GM20431 (cell line): Measurements from ENCODE around the gene SAE1.

Experiments used
- in situ Hi-C: fragments of 300-500 bp; cut with MseI, MboI; formaldehyde crosslinking; loops from one replicate; pipeline ENCODE4 v1.15.0; 2020; ENCODE audit warnings: low sequenced_read_pairs; ENCODE audit not compliant: unreplicated experiment

Gene SAE1

DNA sequence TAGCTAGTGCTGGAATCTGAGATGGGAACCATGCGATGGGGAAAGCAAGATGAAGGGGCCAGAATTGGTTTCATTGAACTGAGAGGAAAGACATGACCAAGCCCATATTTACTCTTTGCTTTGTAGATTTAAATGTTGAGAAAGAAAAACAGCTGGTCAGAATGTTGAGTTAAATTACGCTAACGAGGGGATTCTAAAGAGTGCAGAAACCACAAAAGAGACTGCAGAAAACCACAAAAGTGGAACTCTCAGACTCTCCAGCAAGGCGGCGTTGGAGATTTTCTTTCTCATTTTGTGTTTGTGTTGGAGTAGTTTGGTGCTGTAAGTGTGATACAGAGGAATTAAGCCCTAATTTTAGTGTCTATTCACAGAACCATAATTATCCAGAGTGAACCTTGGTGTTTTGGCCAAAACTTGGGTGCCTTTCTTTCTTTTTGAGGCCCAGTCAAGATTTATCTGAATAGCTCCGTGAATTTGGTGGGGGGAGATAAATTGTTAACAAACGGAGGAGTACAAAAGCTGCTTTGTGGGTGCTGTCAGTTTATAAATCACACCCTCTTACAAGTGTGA, 26.3 kb downstream of the SAE1 start:
- in situ Hi-C loops, result no loop called here

DNA sequence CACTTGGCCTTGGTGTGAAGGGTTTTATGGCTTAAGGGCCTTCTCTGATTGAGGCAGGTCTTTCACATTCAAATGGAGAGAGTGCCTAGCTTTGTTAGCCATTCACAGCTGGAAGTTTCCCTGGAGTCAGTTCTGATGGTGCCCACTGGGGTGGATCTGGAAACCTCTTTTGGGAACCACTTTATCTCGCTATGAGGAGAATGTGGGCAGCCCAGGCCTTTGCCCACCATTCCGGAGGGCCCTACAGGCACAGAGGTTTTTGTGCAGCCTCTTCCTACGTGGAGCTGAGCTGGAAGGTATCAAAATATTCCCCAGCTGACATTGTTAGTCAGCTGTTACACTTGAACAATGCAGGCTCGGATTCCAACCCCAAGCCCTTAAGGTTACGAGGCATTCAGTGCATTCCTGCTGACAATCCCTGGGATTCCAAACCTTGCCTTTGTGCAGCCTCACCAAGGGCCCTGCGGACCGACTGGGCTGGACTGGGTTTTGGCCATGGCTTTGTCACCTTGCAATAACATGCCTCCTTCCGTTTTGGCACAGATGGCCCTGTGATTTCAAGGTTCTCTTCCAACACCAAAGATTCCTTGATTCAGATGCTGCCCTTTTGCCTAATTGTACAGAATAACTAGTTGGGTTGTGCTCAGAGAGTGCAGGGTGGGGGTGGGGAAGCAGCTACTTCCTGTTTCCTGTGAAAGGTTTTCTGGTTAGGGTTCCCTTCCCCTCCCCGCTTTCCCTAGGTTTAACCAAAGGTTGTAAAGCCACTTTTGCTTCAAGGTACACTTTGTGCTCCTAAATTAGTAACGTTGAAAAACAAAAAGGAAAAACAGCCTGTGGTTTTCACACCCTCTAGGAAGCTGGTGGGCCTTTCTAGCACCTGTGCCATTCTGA, 27.0 kb downstream of the SAE1 start:
- in situ Hi-C loops, result no loop called here

DNA sequence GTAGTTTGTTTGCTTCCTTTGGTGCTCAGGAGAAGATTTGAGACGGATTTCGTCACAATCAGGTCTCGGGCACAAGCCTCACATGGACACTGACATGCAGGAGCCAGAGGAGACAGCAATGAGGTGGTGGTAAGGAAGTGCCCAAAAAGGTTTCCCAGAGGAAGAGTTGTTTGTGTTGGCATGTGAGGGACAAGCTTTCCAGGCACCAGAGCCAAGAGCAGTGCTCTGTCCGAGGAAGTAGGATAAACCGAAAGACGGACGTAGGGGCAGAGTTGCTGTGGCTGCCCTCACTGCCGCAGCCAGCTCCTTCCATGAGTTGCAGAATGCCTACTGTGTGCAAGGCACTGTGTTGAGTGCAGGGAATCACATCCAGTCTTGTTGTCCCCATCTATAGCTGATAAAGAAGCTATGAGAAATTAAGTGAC, 27.7 kb downstream of the SAE1 start:
- in situ Hi-C loops, result no loop called here

DNA sequence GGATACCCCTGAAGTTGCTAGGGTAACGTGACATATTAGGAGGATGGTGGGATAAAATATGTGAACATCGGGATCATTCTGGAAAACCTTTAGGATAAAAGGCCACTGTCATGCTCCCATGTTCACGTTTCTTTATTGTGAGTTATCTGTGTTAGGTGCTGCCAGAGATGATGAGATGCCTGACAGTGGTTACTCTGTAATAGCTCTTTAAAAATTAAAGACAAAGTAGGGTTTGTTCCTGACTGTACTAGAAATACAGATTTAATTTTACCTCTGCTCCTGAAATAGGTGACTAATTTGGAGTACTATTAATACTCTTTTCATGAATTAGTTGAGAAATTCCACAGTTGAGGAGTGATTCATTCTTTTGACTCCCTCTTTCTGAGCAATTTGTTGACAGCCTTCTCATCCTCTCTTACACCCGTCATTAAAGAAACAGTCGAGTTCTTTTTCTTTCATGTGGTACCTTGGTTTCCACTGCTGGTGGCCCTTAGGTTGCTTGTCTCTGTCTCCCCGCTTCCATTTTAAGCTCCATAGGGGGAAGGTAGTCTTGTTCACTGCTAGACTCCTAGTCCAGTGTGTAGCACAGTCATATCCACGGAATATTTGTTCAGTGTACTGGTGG, 28.4 kb downstream of the SAE1 start:
- in situ Hi-C loops, result no loop called here

DNA sequence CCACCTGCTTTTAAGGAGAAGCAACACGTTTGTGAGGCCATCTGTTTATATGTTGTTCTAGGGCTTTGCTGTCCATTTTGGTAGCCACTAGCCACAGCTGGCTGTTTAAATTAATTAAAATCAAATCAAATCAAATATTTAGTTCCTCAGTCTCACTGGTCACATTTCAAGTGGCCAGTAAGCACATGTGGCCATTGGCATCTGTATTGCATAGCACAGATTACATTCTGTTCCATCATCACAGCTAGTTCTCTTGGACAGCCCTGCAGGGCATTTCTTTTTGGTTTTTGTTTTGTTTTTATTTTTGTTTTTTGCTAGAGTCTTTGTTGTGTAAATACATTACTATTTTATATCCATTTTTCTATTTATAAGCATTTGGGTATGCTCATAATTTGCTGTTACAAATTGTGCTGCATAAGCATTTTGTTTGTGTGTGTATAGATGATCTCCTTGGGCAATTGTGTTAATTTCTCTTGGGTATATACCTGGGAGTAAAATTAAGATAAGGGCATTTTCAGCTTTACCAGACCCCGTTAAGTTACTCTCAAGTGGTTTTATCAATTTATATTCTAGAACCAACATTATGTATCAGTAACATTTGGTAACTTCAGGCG, 31.3 kb downstream of the SAE1 start:
- in situ Hi-C loops, result no loop called here

DNA sequence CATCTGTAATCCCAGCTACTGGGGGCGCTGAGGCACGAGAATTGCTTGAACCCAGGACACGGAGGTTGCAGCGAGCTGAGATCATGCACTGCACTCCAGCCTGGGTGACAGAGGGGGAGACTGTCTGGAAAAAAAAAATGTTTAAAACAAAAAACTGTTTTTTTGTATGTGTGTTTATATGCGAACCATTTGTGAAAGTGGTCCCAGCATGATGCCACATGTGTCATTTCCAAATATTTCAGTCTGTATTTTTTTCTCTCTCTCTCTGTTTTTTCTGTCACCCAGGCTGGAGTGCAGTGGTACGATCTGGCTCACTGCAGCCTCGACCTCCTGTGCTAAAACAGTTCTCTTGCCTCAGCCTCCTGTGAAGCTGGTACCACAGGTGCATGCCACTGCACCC, 37.4 kb downstream of the SAE1 start:
- in situ Hi-C loops, result no loop called here

DNA sequence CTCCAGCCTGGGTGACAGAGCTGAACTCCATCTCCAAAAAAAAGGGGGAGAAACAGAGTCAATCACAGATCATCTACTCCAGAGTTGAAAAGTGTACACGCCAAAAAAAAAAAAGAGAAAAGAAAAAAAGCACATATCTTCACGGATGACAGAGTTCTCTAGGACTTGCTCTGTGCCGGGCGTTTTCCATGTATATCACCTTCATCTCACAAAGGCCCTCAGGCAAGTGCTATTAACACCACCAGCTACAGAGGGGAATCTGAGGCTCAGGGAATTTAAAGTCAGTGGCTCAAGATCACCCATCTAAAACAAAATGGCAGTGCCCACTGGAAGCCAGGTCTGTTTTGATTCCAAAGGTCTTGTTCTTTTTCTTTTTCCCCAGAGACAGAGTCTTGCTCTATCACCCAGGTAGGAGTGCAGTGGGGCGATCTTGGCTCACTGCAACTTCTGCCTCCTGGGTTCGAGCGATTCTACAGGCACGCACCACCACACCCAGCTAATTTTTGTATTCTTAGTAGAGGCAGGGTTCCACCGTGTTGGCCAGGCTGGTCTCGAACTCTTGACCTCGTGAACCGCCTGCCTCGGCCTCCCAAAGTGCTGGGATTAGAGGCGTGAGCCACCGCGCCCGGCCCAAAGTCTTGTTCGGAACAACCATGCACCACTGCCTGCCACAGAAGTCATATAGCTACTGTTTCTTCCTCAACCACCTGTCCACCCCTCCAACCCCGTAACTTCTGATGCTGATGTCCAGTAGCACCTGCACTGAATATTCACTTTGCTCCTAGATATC, 42.2 kb downstream of the SAE1 start:
- in situ Hi-C loops, result no loop called here

DNA sequence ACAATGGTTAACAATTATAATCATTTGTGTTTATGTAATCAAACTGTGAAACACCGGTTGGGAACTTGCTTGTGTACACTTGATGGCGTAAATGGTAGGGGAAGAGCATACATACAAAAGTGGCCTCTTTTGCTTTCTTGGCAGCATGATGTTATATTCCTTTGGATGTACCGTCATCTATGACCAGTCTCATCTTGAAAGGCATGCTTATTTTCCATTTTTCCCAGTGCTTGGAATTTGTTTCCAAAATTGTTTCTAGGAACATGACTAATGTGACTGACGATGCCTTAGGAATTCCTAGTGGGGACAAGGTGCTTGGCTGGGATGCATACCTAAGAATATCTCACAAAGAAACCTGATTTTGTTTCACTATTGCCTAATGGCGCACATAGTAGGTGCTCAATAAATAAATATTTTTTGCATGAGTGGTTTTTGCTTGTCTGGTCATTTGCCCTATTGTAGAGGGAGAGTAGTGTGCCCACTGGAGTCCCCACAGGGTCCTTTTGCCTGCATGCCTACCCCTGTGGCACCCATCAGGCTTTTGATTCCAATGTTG, 45.5 kb downstream of the SAE1 start:
- in situ Hi-C loops, result no loop called here

DNA sequence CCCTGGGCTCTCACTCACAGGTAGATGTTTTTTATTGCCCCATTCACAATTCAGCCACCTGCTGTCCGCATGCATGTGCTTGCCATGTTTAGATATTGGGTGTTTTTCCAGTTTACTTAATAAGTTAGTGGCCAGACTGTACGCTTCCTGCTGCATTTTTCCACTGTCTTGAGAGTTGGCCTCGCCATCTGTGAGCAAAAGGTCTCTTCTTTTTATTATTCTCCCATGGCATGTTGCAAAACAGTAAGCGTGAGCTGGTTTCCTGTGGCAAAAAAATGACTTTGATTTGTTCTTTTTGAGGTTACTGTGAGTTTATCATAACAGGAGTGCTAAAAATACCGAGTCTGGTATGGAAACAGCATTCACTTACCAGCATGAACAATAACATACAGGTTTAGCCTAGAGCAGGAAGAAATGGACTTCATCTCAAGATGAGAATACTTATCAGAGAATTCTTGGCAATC, 46.0 kb downstream of the SAE1 start:
- in situ Hi-C loops, result no loop called here

DNA sequence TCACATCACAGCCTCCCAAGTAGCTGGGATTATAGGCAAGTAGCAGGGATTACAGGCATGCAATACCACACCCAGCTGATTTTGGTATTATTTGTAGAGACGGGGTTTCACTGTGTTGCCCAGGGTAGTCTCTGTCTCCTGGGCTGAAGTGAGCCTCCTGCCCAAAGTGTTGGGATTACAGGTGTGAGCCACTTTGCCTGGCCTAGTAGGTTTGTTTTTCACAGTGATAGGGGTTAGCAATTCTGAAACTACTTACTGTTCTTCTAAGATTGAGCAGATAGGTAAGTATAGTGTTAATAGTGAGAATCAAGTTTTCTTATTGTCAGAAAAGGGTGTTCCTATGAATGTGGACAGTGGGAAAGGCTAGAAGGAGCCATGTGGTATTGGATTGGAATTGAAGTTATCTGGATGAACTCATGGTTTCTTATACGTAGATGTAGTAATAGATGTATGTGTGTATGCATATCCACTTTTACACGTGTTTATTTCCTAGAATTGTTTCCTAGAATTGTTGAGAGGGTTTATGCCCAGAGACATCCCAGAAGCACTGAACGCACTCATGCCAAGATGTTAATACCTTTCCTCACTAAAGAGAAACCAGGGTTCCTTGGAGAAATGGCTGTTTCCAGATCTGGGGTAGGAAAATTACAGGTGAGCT, 49.1 kb downstream of the SAE1 start:
- in situ Hi-C loops, result no loop called here

DNA sequence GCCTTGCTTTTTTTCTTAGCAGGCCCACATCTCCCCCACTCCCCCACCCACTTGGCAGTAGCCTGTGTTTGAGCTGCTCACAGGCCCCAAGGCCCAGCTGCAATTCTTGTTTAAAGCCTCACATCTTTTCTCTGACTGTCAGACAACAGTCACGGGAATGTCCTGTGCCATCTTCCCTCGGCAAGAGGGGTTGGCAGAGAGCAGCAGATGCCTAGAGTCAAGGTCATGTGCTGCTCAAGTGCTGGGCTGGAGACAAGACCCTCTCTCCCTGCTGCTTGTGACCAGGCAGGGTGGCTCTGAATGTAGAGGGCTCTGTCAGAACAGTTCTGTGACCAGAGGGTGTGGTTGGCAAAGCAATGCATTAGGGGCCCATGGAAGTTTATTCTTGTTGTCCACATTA, 53.0 kb downstream of the SAE1 start:
- in situ Hi-C loops, result no loop called here

DNA sequence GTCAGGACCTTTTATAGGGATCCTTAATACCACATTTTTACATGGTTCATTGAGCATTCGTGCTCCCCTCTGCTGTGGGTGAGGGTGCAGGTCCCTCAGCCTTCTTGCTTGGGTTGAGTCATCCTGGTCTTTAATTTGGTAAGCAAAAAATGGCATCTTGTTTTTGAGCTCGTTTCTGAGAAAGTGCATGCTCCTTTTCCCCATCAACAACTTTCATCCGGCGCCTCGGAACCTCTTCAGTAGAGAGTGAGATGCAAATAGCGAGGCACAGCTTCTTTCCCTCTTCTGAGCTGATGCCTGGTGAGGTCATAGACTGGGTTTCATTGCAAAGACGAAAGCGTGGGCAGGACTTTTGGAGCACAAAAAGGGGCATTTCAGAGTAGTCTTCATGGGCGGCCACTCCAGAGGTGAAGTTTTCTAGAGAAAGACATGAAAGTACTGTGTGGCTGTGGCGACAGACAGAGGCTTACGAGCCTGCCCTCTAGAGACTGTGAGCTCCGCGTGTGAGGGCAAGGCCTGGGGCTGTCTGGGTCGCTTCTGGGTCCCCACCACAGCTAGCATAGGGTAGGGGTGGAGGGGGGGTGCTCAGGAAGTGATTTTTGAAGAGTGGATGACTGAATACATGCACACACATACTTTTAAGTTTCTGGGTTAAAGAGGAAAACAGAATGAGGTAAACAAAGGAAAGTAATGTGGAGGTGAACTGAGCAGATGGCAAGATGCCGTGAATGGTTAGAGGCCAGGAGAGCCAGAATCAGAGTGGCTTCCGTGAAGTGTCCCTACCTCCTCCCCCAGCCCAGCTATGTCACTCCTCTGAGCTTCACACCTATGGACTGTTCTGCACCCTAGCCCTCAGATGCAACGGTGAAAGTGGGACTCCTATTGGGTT, 56.1 kb downstream of the SAE1 start:
- in situ Hi-C loops, result no loop called here

DNA sequence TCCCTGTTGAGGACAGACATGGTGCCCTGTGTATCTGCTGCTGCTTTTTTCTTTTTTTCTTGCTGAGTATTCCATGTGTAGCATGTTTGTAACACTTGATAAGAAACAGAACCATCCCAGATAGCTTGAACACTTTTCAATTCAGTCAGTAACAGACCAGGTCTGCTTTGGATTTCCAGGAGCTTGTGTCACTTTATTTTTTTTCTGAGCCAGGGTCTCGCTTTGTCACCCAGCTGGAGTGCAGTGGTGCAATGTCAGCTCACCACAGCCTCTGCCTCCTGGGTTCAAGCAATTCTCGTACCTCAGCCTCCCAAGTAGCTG, 56.7 kb downstream of the SAE1 start:
- in situ Hi-C loops, result no loop called here

DNA sequence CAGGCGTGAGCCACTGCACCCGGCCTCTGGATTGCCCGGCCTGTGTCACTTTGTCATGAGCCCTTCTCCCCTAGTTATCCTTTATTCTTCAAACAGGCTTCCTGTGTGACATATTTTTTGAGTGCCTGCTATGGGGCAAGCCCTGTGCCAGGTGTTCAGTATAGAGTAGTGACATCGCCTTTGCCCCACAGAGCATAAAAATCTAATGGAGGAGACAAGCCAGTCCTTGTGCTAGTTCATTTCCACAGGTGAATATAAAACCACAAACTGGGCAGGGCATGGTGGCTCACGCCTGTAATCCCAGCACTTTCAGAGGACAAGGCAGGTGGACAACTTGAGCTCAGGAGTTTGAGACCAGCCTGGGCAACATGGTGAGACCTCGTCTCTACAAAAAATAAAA, 57.2 kb downstream of the SAE1 start:
- in situ Hi-C loops, result no loop called here

DNA sequence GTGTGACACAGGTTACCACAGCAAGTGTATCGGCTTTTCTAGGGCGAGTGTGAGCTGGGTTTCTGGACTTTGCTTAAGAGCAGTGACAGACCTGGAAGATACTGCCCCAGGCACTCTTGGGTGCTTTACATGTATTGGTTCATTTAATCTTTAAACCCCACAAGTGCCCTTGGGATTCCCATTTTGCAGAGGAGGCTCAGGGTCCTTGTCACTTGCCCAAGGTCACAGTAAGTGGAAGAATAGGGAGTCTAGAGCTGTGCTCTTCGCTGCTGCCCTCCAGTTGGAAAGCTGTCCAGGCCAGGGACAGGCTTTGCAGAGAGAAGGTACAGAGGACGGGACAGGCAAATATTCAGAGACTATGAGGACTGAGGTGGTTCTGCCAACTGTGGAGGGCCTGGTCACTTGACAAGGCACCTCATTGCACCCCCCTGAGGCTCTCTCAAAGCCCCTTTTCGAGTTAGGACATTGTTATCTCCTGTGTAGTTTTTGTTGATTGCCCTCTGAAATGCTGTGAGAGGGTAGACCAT, 57.9 kb downstream of the SAE1 start:
- in situ Hi-C loops, result no loop called here

DNA sequence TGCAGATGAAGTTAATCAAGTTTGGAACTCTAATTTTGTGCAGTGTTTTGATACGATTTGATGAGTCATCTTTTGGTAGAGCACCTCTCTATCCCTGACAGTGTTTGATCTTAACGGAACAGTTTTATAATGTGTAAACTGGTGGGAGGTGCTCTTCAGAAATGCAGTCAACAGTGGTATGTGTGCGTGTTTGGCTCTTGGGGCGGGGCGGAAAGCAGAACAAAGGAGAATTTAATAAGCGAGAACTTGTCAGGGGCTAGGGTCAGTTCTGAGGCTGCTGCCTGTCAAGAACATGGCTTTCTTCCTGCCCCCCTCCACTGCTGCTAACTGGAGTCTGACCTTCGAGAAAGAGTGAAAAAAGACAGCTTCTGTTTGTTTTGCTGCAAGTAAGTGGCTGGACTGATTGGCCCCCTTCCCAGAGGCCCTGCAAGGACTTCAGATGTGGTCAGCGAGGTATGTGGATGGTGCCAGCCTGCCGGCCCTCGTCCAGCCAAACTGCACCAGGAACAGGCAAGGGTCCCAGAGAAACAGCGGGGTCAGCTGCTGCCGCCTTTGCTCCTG, 59.6 kb downstream of the SAE1 start:
- in situ Hi-C loops, result no loop called here

DNA sequence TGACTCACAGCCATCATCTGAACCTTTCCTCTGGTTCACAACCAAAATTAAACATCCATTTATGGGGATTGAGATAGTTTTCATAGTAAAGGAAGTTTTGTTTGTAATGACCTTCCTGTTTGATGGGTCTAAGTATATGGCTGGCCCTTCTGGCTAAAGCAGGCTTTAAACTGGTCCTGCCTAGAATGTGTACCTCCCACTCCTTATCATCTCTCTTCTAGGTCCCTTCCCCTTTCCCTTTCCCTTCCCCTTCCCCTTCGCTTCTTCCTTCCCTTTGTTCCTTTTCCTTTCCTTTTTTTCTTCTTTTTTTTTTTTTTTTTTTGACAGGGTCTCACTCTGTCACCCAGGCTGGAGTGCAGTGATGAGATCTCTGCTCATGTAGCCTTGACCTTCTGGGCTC, 64.8 kb downstream of the SAE1 start:
- in situ Hi-C loops, result no loop called here

DNA sequence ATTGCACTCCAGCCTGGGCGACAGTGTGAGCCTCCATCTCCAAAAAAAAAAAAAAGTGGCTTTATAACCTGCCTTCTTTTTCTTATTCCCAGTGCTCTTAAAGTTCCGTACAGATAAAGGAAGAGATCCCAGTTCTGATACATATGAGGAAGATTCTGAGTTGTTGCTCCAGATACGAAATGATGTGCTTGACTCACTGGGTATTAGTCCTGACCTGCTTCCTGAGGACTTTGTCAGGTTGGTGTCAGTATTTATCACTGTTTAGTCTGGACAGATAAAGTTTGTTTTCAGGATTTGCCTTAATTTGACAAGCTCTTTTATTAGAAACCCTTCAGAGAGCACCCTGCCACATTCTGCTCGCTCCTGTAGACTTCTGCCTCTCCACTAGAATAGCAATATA, 66.5 kb downstream of the SAE1 start:
- in situ Hi-C loops, result no loop called here
